ENCODE data around the gene IGFL2. TPM values are rescaled to one million over a fixed set of nuclear protein-coding genes. Genes with fewer than 3 reads are reported as not detected.

IGFL2 gene
- total RNA-seq, 4 donors from 2014 or later, result 10.1 to 39.2 (median 16.1) TPM

DNA sequence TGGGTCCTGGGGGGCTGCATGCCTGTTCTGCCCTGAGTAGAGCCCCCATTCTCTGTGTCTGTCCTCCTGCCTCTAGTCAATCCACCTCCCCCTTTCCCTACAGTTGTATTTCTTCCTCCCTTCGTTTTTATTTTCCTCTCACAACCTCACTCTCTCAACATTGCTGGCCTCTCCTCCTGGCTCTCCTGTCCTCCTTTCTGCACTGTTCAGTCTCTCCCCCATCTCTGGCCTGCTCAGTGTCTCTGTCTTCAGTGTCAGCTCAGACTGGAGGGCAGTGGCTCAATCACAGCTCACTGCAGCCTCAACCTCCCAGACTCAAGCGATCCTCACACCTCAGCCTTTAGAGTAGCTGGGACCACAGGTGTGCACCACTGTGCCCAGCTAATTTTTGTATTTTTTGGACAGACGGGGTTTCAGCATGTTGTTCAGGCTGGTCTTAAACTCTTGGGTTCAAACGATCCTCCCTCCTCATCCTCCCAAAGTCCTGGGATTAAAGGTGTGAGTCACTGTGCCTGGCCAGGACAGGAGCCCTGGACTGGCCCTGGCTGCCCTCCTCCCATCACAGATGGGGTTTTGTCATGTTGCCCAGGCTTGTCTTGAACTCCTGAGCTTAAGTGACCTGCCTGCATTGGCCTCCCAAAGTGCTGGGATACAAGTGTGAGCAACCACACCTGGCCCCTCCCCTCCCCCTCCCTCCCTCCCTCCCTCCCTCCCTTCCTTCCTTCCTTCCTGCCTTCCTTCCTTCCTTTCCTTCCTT lies 49.5 kb downstream of the IGFL2 start:
- Histone ChIP-seq H3K27ac (no peak overlapping the region), H3K4me1 (peaks cover 54% of the 10 kb centered on the region), H3K4me3 (no peak overlapping the region), H3K27me3 (peaks cover 9% of the 10 kb centered on the region), H3K9me3 (no peaks in the 10 kb centered on the region), H3K36me3 (no peaks in the 10 kb centered on the region)
- TF ChIP-seq EP300 (IDR thresholded peaks at IDR 0.05), result no peak
- TF ChIP-seq POLR2A (IDR thresholded peaks at IDR 0.05), result no peak
- no peak for TF ChIP-seq POLR2AphosphoS5 (IDR thresholded peaks at IDR 0.05)
- WGBS, result 71% methylated on average over 4 of the region's 4 CpGs
- no peak for DNase-seq (ENCODE audit: low spot score in 2 of 2)

- DNase-seq (ENCODE audit: low spot score in 2 of 2), result no peak
- Histone ChIP-seq H3K36me3 (no peaks in the 10 kb centered on the region), H3K27me3 (peaks cover 9% of the 10 kb centered on the region), H3K27ac (no peak overlapping the region), H3K4me3 (no peak overlapping the region), H3K4me1 (peaks cover 42% of the 10 kb centered on the region), H3K9me3 (no peaks in the 10 kb centered on the region)
- 45% methylated on average over 3 of the region's 3 CpGs for WGBS
- no peak for TF ChIP-seq POLR2AphosphoS5 (IDR thresholded peaks at IDR 0.05)
- TF ChIP-seq CTCF (IDR thresholded peaks at IDR 0.05), result no peak
- TF ChIP-seq POLR2A (IDR thresholded peaks at IDR 0.05), result no peak
- TF ChIP-seq EP300 (IDR thresholded peaks at IDR 0.05), result no peak
Measured at GRCh38 chr19:46198756-46199155, 50.7 kb downstream of the IGFL2 start.

GRCh38 chr19:46201454-46202310 lies 53.6 kb downstream of the IGFL2 start:
- WGBS, result 55% methylated on average over 16 of the region's 16 CpGs
- Histone ChIP-seq H3K9me3 (no peaks in the 10 kb centered on the region), H3K27ac (peak overlapping the region; percentile 75), H3K4me1 (peaks cover 33% of the 10 kb centered on the region), H3K36me3 (no peaks in the 10 kb centered on the region), H3K27me3 (peaks cover 5% of the 10 kb centered on the region), H3K4me3 (peak overlapping the region; percentile 3)
- DNase-seq (ENCODE audit: low spot score in 2 of 2), result no peak
- TF ChIP-seq EP300 (IDR thresholded peaks at IDR 0.05) (no peak), POLR2A (IDR thresholded peaks at IDR 0.05) (no peak), POLR2AphosphoS5 (IDR thresholded peaks at IDR 0.05) (peak in 1 of 3 donors; percentile 46)

GRCh38 chr19:46202426-46202825 lies 54.4 kb downstream of the IGFL2 start:
- Histone ChIP-seq H3K4me1 (peaks cover 40% of the 10 kb centered on the region), H3K4me3 (no peak overlapping the region), H3K27ac (no peak overlapping the region), H3K9me3 (no peaks in the 10 kb centered on the region), H3K27me3 (no peaks in the 10 kb centered on the region), H3K36me3 (no peaks in the 10 kb centered on the region)
- 74% methylated on average over 4 of the region's 4 CpGs for WGBS
- TF ChIP-seq POLR2A (IDR thresholded peaks at IDR 0.05) (no peak), POLR2AphosphoS5 (IDR thresholded peaks at IDR 0.05) (no peak), EP300 (IDR thresholded peaks at IDR 0.05) (no peak), CTCF (IDR thresholded peaks at IDR 0.05) (no peak)
- DNase-seq (ENCODE audit: low spot score in 2 of 2), result no peak

DNA sequence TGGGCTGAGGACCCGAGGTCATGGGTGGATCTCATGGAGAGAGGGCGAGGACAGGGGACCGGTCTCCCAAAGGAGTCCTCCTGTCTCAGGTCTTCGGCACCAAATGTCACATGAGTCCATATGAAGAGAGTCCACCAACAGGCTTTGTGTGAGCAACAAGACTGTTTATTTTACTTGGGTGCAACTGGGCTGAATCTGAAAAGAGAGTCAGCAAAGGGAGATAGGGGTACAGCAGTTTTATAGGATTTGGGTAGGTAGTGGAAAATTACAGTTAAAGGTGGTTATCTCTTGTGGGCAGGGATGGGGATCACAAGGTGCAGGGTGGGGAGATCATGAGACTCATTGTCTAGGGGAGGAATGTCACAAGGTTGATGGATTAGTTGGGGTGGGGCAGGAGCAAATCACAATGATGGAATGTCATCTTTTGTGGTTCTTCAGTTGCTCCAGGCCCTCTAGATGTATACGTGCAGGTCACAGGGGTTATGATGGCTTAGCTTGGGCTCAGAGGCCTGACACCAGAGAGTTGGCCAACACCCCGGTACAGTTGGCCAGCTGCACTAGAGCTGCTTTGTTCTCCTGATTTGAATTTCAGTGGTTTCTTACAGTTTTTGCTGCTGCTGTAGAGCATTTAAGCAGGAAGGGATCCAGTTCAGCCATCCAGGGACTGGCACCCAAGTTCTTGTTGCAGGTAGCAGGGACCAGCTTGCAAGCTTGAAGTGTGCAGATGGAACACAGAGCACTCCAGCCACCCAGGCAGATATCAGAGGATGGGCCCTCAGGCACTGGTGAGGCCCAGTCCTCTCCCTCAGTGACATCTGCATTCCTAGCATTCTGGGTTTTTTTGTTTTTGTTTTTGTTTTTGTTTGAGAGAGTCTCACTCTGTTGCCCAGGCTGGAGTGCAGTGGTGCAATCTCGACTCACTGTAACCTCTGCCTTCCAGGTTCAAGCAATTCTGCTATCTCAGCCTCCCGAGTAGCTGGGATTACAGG lies 55.1 kb downstream of the IGFL2 start:
- 92% methylated on average over 8 of the region's 8 CpGs for WGBS
- Histone ChIP-seq H3K9me3 (no peaks in the 10 kb centered on the region), H3K4me3 (no peak overlapping the region), H3K27me3 (no peaks in the 10 kb centered on the region), H3K4me1 (peaks cover 43% of the 10 kb centered on the region), H3K27ac (no peak overlapping the region), H3K36me3 (no peaks in the 10 kb centered on the region)
- no peak for DNase-seq (ENCODE audit: low spot score in 2 of 2)
- no peak for TF ChIP-seq POLR2AphosphoS5 (IDR thresholded peaks at IDR 0.05)
- TF ChIP-seq CTCF (IDR thresholded peaks at IDR 0.05), result no peak
- TF ChIP-seq POLR2A (IDR thresholded peaks at IDR 0.05), result no peak
- no peak for TF ChIP-seq EP300 (IDR thresholded peaks at IDR 0.05)

Data from suprapubic skin (tissue), 4 donors.